Omental fat pad (tissue), 4 donors: ENCODE results near the gene ADPRH. TPM values are rescaled to one million over a fixed set of nuclear protein-coding genes. Genes with fewer than 3 reads are reported as not detected.
A peak's percentile ranks its signal among the peaks of the same experiment; 100 is the strongest.

Experiments used
- ATAC-seq: fragments of 150-250 bp; one replicate; pipeline ENCODE4 v1.9.1; 2016; ENCODE audit warnings: mild to moderate bottlenecking, moderate library complexity; ENCODE audit not compliant: low FRiP score
- DNase-seq: peaks from one replicate; pipeline ENCODE4 v3.0.0-alpha.2; 2019; ENCODE audit warnings: low spot score
- total RNA-seq, 4 donors: library from RNA; depleted of rRNA; stranded (reverse); fragments of >200 nt; gene quantifications; one replicate each; pipeline ENCODE4 v1.1.0, GENCODE V29; 2016
- TF ChIP-seq, protein P1 (sequence below), 3 donors: fragments of 450-650 bp; IDR thresholded peaks; one replicate each; pipeline ENCODE4 v1.5.1; 2016 to 2017; ENCODE audit warnings: antibody characterized with exemption in 3 of 3, mild to moderate bottlenecking in 3 of 3, moderate library complexity in 2 of 3

ADPRH gene
- 10 to 100 TPM in 2 of 4 donors, 1 to 10 TPM in 2; 7.4 to 19.9 (median 11.8) TPM for total RNA-seq

- ATAC-seq, result peak; percentile 93
- TF ChIP-seq, protein P1, sequence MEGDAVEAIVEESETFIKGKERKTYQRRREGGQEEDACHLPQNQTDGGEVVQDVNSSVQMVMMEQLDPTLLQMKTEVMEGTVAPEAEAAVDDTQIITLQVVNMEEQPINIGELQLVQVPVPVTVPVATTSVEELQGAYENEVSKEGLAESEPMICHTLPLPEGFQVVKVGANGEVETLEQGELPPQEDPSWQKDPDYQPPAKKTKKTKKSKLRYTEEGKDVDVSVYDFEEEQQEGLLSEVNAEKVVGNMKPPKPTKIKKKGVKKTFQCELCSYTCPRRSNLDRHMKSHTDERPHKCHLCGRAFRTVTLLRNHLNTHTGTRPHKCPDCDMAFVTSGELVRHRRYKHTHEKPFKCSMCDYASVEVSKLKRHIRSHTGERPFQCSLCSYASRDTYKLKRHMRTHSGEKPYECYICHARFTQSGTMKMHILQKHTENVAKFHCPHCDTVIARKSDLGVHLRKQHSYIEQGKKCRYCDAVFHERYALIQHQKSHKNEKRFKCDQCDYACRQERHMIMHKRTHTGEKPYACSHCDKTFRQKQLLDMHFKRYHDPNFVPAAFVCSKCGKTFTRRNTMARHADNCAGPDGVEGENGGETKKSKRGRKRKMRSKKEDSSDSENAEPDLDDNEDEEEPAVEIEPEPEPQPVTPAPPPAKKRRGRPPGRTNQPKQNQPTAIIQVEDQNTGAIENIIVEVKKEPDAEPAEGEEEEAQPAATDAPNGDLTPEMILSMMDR (IDR thresholded peaks at IDR 0.05), result no peak
- peak; percentile 27 for DNase-seq
These were observed at the start of gene ADPRH for GRCh38 chr3:119579366-119580066. Gene ADPRH, plus strand, starts transcription at chr3:119579492. Its CDS starts 2,678 bp downstream, at chr3:119582170.

- ATAC-seq, result no peak
- TF ChIP-seq, protein P1 (IDR thresholded peaks at IDR 0.05), result no peak
- no peak for DNase-seq
These were observed 49.4 kb upstream of the ADPRH start for GRCh38 chr3:119529883-119530282.

GRCh38 chr3:119530456-119530855 lies 48.8 kb upstream of the ADPRH start:
- ATAC-seq, result no peak
- DNase-seq, result no peak
- TF ChIP-seq, protein P1 (IDR thresholded peaks at IDR 0.05), result no peak

DNA sequence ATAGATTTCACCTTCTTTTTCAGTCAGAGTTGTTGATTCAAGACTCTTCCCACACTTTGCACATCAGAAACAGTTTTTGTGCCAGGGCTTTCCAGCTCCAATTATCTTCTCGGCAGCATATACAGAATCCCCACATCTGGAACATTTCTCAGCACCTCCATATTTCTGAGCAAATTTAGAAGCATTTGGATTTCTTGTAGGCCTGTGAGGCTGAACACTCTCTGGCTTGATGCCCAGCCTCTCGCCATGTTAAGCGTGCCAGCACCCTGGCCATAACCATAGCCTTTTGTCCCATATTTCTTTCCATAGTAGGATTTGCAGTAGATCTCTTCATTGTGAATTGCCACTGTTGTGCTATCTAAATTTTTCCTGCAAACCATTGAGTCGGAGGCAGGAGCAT lies 48.1 kb upstream of the ADPRH start:
- ATAC-seq (no peak), DNase-seq (no peak)
- TF ChIP-seq, protein P1 (IDR thresholded peaks at IDR 0.05), result no peak

DNA sequence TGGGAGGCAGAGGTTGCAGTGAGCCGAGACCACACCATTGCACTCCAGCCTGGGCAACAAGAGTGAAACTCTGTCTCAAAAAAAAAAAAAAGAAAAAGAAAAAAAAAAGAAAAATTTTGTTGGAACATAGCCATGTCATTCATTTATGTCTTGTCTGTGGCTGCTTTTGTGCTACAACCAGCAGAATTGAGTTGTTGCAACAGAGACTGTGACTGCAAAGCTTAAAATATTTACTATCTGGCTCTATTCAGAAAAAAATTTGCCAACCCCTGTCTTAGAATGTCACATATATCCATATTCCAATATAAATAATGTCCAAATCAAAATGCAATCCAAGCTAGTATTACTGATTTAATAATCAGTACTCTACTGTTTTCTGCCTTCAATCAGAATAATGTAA lies 45.0 kb upstream of the ADPRH start:
- DNase-seq (no peak), ATAC-seq (no peak)
- TF ChIP-seq, protein P1 (IDR thresholded peaks at IDR 0.05), result no peak

DNA sequence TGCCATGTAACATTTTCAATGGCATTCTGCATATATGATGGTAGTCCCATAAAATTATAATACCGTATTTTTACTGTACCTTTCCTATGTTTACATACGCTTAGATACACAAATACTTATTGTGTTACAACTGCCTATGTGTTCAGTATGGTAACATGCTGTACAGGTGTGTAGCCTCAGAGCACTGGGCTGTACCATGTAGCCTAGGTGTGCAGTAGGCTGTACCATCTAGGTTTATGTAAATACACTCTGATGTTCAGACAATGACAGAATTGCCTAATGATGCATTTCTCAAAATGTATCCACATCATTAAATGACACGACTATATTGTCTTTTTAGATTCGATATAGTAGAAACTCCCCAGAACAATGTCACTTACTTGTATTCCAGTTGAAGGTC lies 42.5 kb upstream of the ADPRH start:
- DNase-seq, result no peak
- TF ChIP-seq, protein P1 (IDR thresholded peaks at IDR 0.05), result no peak
- ATAC-seq, result no peak

DNA sequence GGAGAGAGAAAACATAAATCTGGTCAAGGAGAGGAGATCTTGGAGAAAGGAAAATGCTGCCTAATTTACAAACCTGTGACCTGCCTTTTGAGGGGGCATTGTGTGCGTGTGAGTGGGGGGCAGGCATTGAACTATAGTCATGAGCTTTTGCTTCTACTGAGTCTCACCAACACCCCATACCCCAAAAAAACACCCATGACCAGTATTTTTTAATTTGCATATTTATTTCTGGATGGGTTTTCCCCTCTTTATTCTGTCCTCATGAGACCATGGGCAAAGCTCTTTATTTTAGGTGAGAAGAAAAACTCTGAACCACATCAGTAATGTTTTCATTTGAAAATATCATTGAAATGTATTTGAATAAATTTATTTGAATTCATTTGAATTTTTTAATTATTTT lies 40.5 kb upstream of the ADPRH start:
- TF ChIP-seq, protein P1 (IDR thresholded peaks at IDR 0.05), result no peak
- ATAC-seq, result no peak

More for the DNA sequence above, 40.5 kb upstream of the ADPRH start:
- DNase-seq, result no peak
